Mesendoderm (in vitro differentiated cells): ENCODE data around the gene KIF1A. TPM values are rescaled to one million over a fixed set of nuclear protein-coding genes. Genes with fewer than 3 reads are reported as not detected.

Source experiments
- DNase-seq: peaks from one replicate; pipeline ENCODE4 v3.0.0; 2013
- H2AK5ac ChIP-seq: 2 replicates; pipeline ENCODE4 v1.6.1; 2013; ENCODE audit warnings: low read length, inconsistent platforms
- H2BK120ac ChIP-seq: 2 replicates; pipeline ENCODE4 v1.6.1; 2013; ENCODE audit warnings: low read depth, mild to moderate bottlenecking, low read length, moderate library complexity, mixed read lengths
- H2BK15ac ChIP-seq: replicated peaks from 2 replicates; pipeline ENCODE4 v1.6.1; 2013; ENCODE audit warnings: low read depth, mild to moderate bottlenecking, moderate library complexity
- H2BK5ac ChIP-seq: 2 replicates; pipeline ENCODE4 v1.6.1; 2013; ENCODE audit warnings: low read length, inconsistent platforms
- H3K18ac ChIP-seq: 2 replicates; pipeline ENCODE4 v1.6.1; 2013; ENCODE audit warnings: mild to moderate bottlenecking, low read length, mixed read lengths
- H3K23ac ChIP-seq: one replicate; pipeline ENCODE4 v1.6.1; 2013; ENCODE audit warnings: low read length
- H3K27ac ChIP-seq: 2 replicates; pipeline ENCODE4 v1.5.1; 2013; ENCODE audit warnings: low read depth, mild to moderate bottlenecking, inconsistent platforms, low read length, moderate library complexity
- H3K27me3 ChIP-seq: 2 replicates; pipeline ENCODE4 v1.6.1; 2013; ENCODE audit warnings: low read length, control low read depth, mild to moderate bottlenecking, inconsistent platforms; ENCODE audit not compliant: insufficient read depth, poor library complexity
- H3K36me3 ChIP-seq: 2 replicates; pipeline ENCODE4 v1.6.1; 2013; ENCODE audit warnings: low read length, inconsistent platforms; ENCODE audit not compliant: control insufficient read depth, insufficient read depth
- H3K4ac ChIP-seq: one replicate; pipeline ENCODE4 v1.6.1; 2013; ENCODE audit warnings: low read depth, mild to moderate bottlenecking, low read length, moderate library complexity
- H3K4me1 ChIP-seq: 2 replicates; pipeline ENCODE4 v1.6.1; 2013; ENCODE audit warnings: low read depth, low read length, inconsistent platforms; ENCODE audit not compliant: control insufficient read depth
- H3K4me2 ChIP-seq: 2 replicates; pipeline ENCODE4 v1.6.1; 2013; ENCODE audit warnings: low read length
- H3K4me3 ChIP-seq: 2 replicates; pipeline ENCODE4 v1.5.1; 2013; ENCODE audit warnings: mild to moderate bottlenecking, low read length
- H3K56ac ChIP-seq: one replicate; pipeline ENCODE4 v1.6.1; 2013; ENCODE audit warnings: low read length
- H3K79me1 ChIP-seq: 2 replicates; pipeline ENCODE4 v1.6.1; 2013; ENCODE audit warnings: low read length, inconsistent platforms
- H3K79me2 ChIP-seq: 2 replicates; pipeline ENCODE4 v1.6.1; 2013; ENCODE audit warnings: mild to moderate bottlenecking, low read length; ENCODE audit not compliant: control insufficient read depth, insufficient read depth
- H3K9ac ChIP-seq: 2 replicates; pipeline ENCODE4 v1.6.1; 2013; ENCODE audit warnings: low read length, inconsistent platforms
- H4K5ac ChIP-seq: one replicate; pipeline ENCODE4 v1.6.1; 2013; ENCODE audit warnings: low read length
- H4K8ac ChIP-seq: one replicate; pipeline ENCODE4 v1.6.1; 2013; ENCODE audit warnings: low read depth, mild to moderate bottlenecking, control low read depth, low read length, moderate library complexity
- WGBS: extraction: QIAGEN DNeasy Blood & Tissue Kit; methylation state at CpG from one replicate; pipeline ENCODE4 v1.1.7; 2013; ENCODE audit warnings: low lambda C conversion rate, missing lambda C conversion rate; ENCODE audit not compliant: insufficient coverage; ENCODE audit errors: extremely low coverage; 5-methylcytosine and 5-hydroxymethylcytosine counted together
- small RNA-seq: library from polyadenylated mRNA; stranded (forward); fragments of <200 nt; extraction: miRNeasy Mini kit (QIAGEN cat#:217004); gene quantifications from one replicate; pipeline ENCODE3, GENCODE V24; 2013; ENCODE audit not compliant: insufficient read depth

The KIF1A gene

GRCh38 chr2:240664622-240665021 is 155.4 kb downstream of the KIF1A start:
- H3K9ac ChIP-seq = no peak overlapping the region
- H4K8ac ChIP-seq = no peak overlapping the region
- H3K4ac ChIP-seq = no peak overlapping the region
- H3K18ac ChIP-seq = no peak overlapping the region
- WGBS = no CpG with 5 or more reads among the region's 1 CpG
- no peak overlapping the region for H2BK15ac ChIP-seq
- H3K27me3 ChIP-seq = no peaks in the 10 kb centered on the region
- no peak overlapping the region for H3K56ac ChIP-seq
- H3K27ac ChIP-seq = no peak overlapping the region
- H3K79me2 ChIP-seq = no peaks in the 10 kb centered on the region
- no peak overlapping the region for H2BK120ac ChIP-seq
- no peak overlapping the region for H3K23ac ChIP-seq
- H3K4me2 ChIP-seq = no peak overlapping the region
- no peak overlapping the region for H2AK5ac ChIP-seq
- H3K4me1 ChIP-seq = no peaks in the 10 kb centered on the region
- H3K36me3 ChIP-seq = no peaks in the 10 kb centered on the region
- no peak overlapping the region for H2BK5ac ChIP-seq
- no peaks in the 10 kb centered on the region for H3K79me1 ChIP-seq
- no peak for DNase-seq
- no peak overlapping the region for H4K5ac ChIP-seq
- H3K4me3 ChIP-seq = no peak overlapping the region

Small RNA genes lying within 50 kb of the gene (small RNA-seq; reads per million reads assigned to genes)
- not detected for gene AC011298.3
